Measurements from ENCODE around the gene TSPAN4.

- TF ChIP-seq EZH2 (conservative IDR thresholded peaks at IDR 0.05; ENCODE audit: low read depth, low read length) (no peak), ZNF580 (CRISPR knock-in tag; IDR thresholded peaks at IDR 0.05; ENCODE audit: borderline replicate concordance, low read depth) (no peak), GLMP (CRISPR knock-in tag; IDR thresholded peaks at IDR 0.05; ENCODE audit: borderline replicate concordance) (no peak), MYC (CRISPR knock-in tag; IDR thresholded peaks at IDR 0.05; ENCODE audit: borderline replicate concordance) (0 out of 2 replicates have a peak, but pooled peaks have one; percentile 49), ZFY (CRISPR knock-in tag; IDR thresholded peaks at IDR 0.05) (no peak; the same call in 1 of the 2 replicates), SIN3B (IDR thresholded peaks at IDR 0.05; ENCODE audit: low read length) (no peak), GATAD2A (CRISPR knock-in tag; IDR thresholded peaks at IDR 0.05) (no peak), U2AF2 (IDR thresholded peaks at IDR 0.05; ENCODE audit: low read depth, low read length) (no peak), DNMT1 (CRISPR knock-in tag; IDR thresholded peaks at IDR 0.05) (no peak), REXO4 (CRISPR knock-in tag; IDR thresholded peaks at IDR 0.05; ENCODE audit: borderline replicate concordance) (no peak), MXD1 (CRISPR knock-in tag; IDR thresholded peaks at IDR 0.05) (no peak), CTCF (CRISPR knock-in tag; IDR thresholded peaks at IDR 0.05) (no peak)
Observed at GRCh38 chr11:833114-833791, 9.4 kb upstream of the TSPAN4 start.
